KOPT-K1 (cell line): ENCODE measurements around the gene FNTB.
"Not testable (repeated sequence)": the region's sequence is repeated elsewhere in the genome, so short reads cannot be mapped to it uniquely, and the experiment has no call there.

Source experiments
- H3K27ac ChIP-seq: fragments of 200-600 bp; sonication (generic); 2 replicates; pipeline ENCODE4 v1.5.1; 2016; ENCODE audit warnings: antibody characterized with exemption, mild to moderate bottlenecking, low read depth, low read length; ENCODE audit not compliant: poor library complexity, severe bottlenecking
- H3K36me3 ChIP-seq: fragments of 200-600 bp; sonication (generic); 2 replicates; pipeline ENCODE4 v1.5.1; 2017; ENCODE audit warnings: antibody characterized with exemption, mild to moderate bottlenecking, low read length, moderate library complexity; ENCODE audit not compliant: insufficient read depth
- H3K9me3 ChIP-seq: fragments of 200-600 bp; sonication (generic); 2 replicates; pipeline ENCODE4 v1.5.1; 2017; ENCODE audit warnings: antibody characterized with exemption, low read length, mild to moderate bottlenecking; ENCODE audit not compliant: insufficient read depth, poor library complexity, severe bottlenecking

The FNTB gene

GRCh38 chr14:65007202-65007601 is 20.5 kb downstream of the FNTB start:
- H3K9me3 ChIP-seq, result no peaks in the 10 kb centered on the region
- no peak overlapping the region for H3K27ac ChIP-seq
- peaks cover 51% of the 10 kb centered on the region for H3K36me3 ChIP-seq

- peaks cover 73% of the 10 kb centered on the region for H3K36me3 ChIP-seq
- H3K9me3 ChIP-seq, result no peaks in the 10 kb centered on the region
- no peak overlapping the region for H3K27ac ChIP-seq
Observed at GRCh38 chr14:65010211-65010931, 23.7 kb downstream of the FNTB start.

- Histone ChIP-seq H3K36me3 (peaks cover 73% of the 10 kb centered on the region), H3K9me3 (no peaks in the 10 kb centered on the region), H3K27ac (no peak overlapping the region)
Observed at GRCh38 chr14:65011538-65011937, 24.8 kb downstream of the FNTB start.

- Histone ChIP-seq H3K27ac (no peak overlapping the region), H3K9me3 (no peaks in the 10 kb centered on the region), H3K36me3 (peaks cover 77% of the 10 kb centered on the region)
Observed at GRCh38 chr14:65012353-65012752, 25.7 kb downstream of the FNTB start.

- Histone ChIP-seq H3K27ac (no peak overlapping the region), H3K36me3 (peaks cover 61% of the 10 kb centered on the region), H3K9me3 (no peaks in the 10 kb centered on the region)
Observed at GRCh38 chr14:65015391-65015790, 28.7 kb downstream of the FNTB start.

- Histone ChIP-seq H3K36me3 (peaks cover 54% of the 10 kb centered on the region), H3K9me3 (no peaks in the 10 kb centered on the region), H3K27ac (no peak overlapping the region)
Observed at GRCh38 chr14:65016471-65016870, 29.8 kb downstream of the FNTB start.

- Histone ChIP-seq H3K9me3 (no peaks in the 10 kb centered on the region), H3K27ac (no peak overlapping the region), H3K36me3 (peaks cover 30% of the 10 kb centered on the region)
Observed at GRCh38 chr14:65019944-65020566, 33.4 kb downstream of the FNTB start.

GRCh38 chr14:65024957-65025356 is 38.3 kb downstream of the FNTB start:
- no peak overlapping the region for H3K27ac ChIP-seq
- peaks cover 43% of the 10 kb centered on the region for H3K36me3 ChIP-seq
- no peaks in the 10 kb centered on the region for H3K9me3 ChIP-seq

GRCh38 chr14:65025818-65026217 is 39.1 kb downstream of the FNTB start:
- no peaks in the 10 kb centered on the region for H3K9me3 ChIP-seq
- peaks cover 52% of the 10 kb centered on the region for H3K36me3 ChIP-seq
- no peak overlapping the region for H3K27ac ChIP-seq

- no peak overlapping the region for H3K27ac ChIP-seq
- H3K9me3 ChIP-seq, result no peaks in the 10 kb centered on the region
- H3K36me3 ChIP-seq, result peaks cover 57% of the 10 kb centered on the region
Observed at GRCh38 chr14:65026526-65026925, 39.8 kb downstream of the FNTB start.

- Histone ChIP-seq H3K36me3 (peaks cover 57% of the 10 kb centered on the region), H3K9me3 (no peaks in the 10 kb centered on the region), H3K27ac (no peak overlapping the region)
Observed at GRCh38 chr14:65027127-65027799, 40.6 kb downstream of the FNTB start.

GRCh38 chr14:65028937-65029336 is 42.2 kb downstream of the FNTB start:
- Histone ChIP-seq H3K9me3 (no peaks in the 10 kb centered on the region), H3K27ac (no peak overlapping the region), H3K36me3 (peaks cover 71% of the 10 kb centered on the region)

GRCh38 chr14:65031321-65031720 is 44.6 kb downstream of the FNTB start:
- peaks cover 74% of the 10 kb centered on the region for H3K36me3 ChIP-seq
- not testable (repeated sequence) for H3K27ac ChIP-seq

GRCh38 chr14:65032319-65032718 is 45.6 kb downstream of the FNTB start:
- Histone ChIP-seq H3K9me3 (no peaks in the 10 kb centered on the region), H3K36me3 (peaks cover 64% of the 10 kb centered on the region), H3K27ac (no peak overlapping the region)

More at GRCh38 chr14:65031321-65031720, 44.6 kb downstream of the FNTB start:
- not testable (repeated sequence) for H3K9me3 ChIP-seq

- H3K9me3 ChIP-seq, result no peaks in the 10 kb centered on the region
- no peak overlapping the region for H3K27ac ChIP-seq
- H3K36me3 ChIP-seq, result peaks cover 58% of the 10 kb centered on the region
Observed at GRCh38 chr14:65033181-65033580, 46.5 kb downstream of the FNTB start.
